Measurements from ENCODE around the gene SLC37A2. TPM values are rescaled to one million over a fixed set of nuclear protein-coding genes. Genes with fewer than 3 reads are reported as not detected.
"Not testable (repeated sequence)": the region's sequence is repeated elsewhere in the genome, so short reads cannot be mapped to it uniquely, and the experiment has no call there.

The SLC37A2 gene
- total RNA-seq, result 10 to 100 TPM in 1 of 4 donors, 1 to 10 TPM in 3; 3.9 to 11.4 (median 7.2) TPM

- peak within 1 kb of the TSS; percentile 44 to 66 (median 58) for H3K4me3 ChIP-seq
- H3K4me1 ChIP-seq, result peaks cover 0 to 17% (median 12%) of the 10 kb centered on the region in 4 donors
- H3K36me3 ChIP-seq, result no peaks in the 10 kb centered on the region
- H3K9me3 ChIP-seq, result no peaks in the 10 kb centered on the region
- H3K27ac ChIP-seq, result peak within 1 kb of the TSS; percentile 1 to 81 (median 64)
- H3K27me3 ChIP-seq, result peaks cover 0 to 4% of the 10 kb centered on the region in 2 donors
- WGBS, 2 donors, result 1 to 2% methylated on average over 17 to 24 of the region's 46 CpGs
- DNase-seq (ENCODE audit: low spot score in 2 of 2), result peak; percentile 37 to 41
- TF ChIP-seq EP300 (IDR thresholded peaks at IDR 0.05) (peak in 1 of 2 donors; percentile 56), POLR2A (IDR thresholded peaks at IDR 0.05) (peak; percentile 34 to 47), CTCF (IDR thresholded peaks at IDR 0.05) (peak in 4 of 5 experiments; percentile 29 to 52 (median 37))
Observed at GRCh38 chr11:125062931-125063428, at the start of gene SLC37A2. Gene SLC37A2, plus strand, starts transcription at chr11:125063305. Its CDS starts 63 bp downstream, at chr11:125063368.

DNA sequence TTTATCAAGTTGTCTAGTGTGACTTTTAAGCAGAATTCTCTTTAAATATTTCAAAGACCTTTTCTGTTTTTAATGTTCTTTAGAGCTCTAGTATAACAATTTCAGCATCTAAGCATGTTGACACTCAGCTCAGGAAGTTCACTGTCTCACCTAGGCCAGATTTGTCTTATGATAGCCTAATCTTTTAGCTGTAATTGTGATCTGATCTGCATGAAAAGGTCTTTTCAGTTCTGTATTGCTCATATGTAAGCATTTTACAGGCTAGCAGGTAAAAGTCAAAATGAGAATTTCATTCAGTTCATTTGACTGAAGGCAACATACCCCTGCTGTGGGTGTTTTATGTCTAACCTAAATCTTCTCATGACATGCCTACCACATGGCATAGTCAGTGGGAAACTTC is 46.7 kb upstream of the SLC37A2 start:
- Histone ChIP-seq H3K27ac (no peak overlapping the region), H3K4me1 (no peaks in the 10 kb centered on the region), H3K36me3 (no peaks in the 10 kb centered on the region), H3K27me3 (no peaks in the 10 kb centered on the region), H3K9me3 (no peaks in the 10 kb centered on the region), H3K4me3 (no peak overlapping the region)
- TF ChIP-seq EP300 (IDR thresholded peaks at IDR 0.05) (no peak), POLR2A (IDR thresholded peaks at IDR 0.05) (no peak), CTCF (IDR thresholded peaks at IDR 0.05) (no peak)
- DNase-seq (ENCODE audit: low spot score in 2 of 2), result no peak

- H3K27ac ChIP-seq, result no peak overlapping the region
- H3K4me3 ChIP-seq, result no peak overlapping the region
- H3K9me3 ChIP-seq, result no peaks in the 10 kb centered on the region
- no peak for DNase-seq (ENCODE audit: low spot score in 2 of 2)
- 56 to 58% methylated on average over 2 of the region's 2 CpGs for WGBS, 2 donors
- no peaks in the 10 kb centered on the region for H3K4me1 ChIP-seq
- TF ChIP-seq POLR2A (IDR thresholded peaks at IDR 0.05), result no peak
- no peak for TF ChIP-seq CTCF (IDR thresholded peaks at IDR 0.05)
- no peak for TF ChIP-seq EP300 (IDR thresholded peaks at IDR 0.05)
- H3K36me3 ChIP-seq, result no peaks in the 10 kb centered on the region
- no peaks in the 10 kb centered on the region for H3K27me3 ChIP-seq
Observed at GRCh38 chr11:125020342-125020741, 42.8 kb upstream of the SLC37A2 start.

DNA sequence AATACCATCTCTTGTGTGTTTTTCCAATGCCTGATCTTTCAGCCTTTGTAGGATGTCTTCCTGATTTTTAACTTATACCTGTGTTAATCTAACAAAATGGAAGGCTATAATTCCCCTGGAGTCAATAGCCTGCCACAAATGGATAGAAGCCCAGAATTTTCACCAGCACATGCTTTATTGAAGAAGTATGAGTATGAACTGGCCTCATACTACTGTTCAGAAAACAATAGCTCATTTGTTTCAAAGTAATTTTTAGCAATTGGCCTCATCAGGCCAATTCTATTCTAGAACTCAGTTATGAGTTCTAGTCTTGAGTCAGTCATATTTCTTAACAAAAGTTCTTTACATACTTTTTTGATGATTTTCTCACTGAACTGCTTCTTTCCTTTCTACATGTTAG is 40.6 kb upstream of the SLC37A2 start:
- no peak for DNase-seq (ENCODE audit: low spot score in 2 of 2)
- Histone ChIP-seq H3K9me3 (no peaks in the 10 kb centered on the region), H3K36me3 (no peaks in the 10 kb centered on the region), H3K4me1 (no peaks in the 10 kb centered on the region), H3K27ac (peak overlapping the region in 1 of 4 donors; percentile 26), H3K27me3 (no peaks in the 10 kb centered on the region), H3K4me3 (no peak overlapping the region)
- no peak for TF ChIP-seq EP300 (IDR thresholded peaks at IDR 0.05)
- no peak for TF ChIP-seq CTCF (IDR thresholded peaks at IDR 0.05)
- no peak for TF ChIP-seq POLR2A (IDR thresholded peaks at IDR 0.05)

DNA sequence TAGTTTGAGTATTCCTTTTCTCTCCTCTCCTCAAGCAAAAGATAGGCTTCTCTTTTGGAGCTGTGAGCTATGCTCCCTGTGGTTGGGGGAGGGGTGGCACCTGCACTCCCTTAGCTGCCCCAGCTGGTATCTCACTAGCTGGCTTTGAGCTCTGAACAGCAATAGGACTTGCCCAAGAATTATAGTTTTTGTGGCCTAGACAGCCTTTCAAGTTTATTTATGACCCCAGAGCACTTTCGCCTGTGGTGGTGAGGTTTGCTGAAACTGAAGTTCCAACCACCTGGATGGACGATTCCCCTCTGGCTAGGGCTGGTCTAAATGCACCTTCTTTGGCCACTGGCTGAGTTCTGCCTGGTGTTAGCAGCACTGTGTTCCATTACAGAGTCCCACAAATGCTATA is 37.1 kb upstream of the SLC37A2 start:
- Histone ChIP-seq H3K9me3 (peaks cover 0 to 2% (median 0%) of the 10 kb centered on the region in 4 donors), H3K4me3 (no peak overlapping the region), H3K27me3 (no peaks in the 10 kb centered on the region), H3K36me3 (peaks cover 0 to 11% (median 0%) of the 10 kb centered on the region in 3 donors), H3K4me1 (no peaks in the 10 kb centered on the region), H3K27ac (no peak overlapping the region)
- no peak for DNase-seq (ENCODE audit: low spot score in 2 of 2)
- no peak for TF ChIP-seq POLR2A (IDR thresholded peaks at IDR 0.05)
- TF ChIP-seq EP300 (IDR thresholded peaks at IDR 0.05), result no peak
- TF ChIP-seq CTCF (IDR thresholded peaks at IDR 0.05), result no peak
- WGBS, 2 donors, result 84 to 90% methylated on average over 2 of the region's 2 CpGs

- H3K36me3 ChIP-seq, result peaks cover 0 to 25% (median 0%) of the 10 kb centered on the region in 3 donors
- H3K4me3 ChIP-seq; DNase-seq (ENCODE audit: low spot score in 2 of 2); H3K27me3 ChIP-seq; H3K27ac ChIP-seq; H3K4me1 ChIP-seq: not testable (repeated sequence)
- WGBS, 2 donors, result 63 to 89% methylated on average over 1 of the region's 1 CpG
- H3K9me3 ChIP-seq, result peaks cover 0 to 16% (median 0%) of the 10 kb centered on the region in 4 donors
Observed at GRCh38 chr11:125029431-125029830, 33.7 kb upstream of the SLC37A2 start.
